Stimulated activated naive CD8-positive, alpha-beta T cell treated with anti-CD3 and anti-CD28 coated beads, Interleukin-15, amount 100 ng/mL, for 72 hours (primary cell): ENCODE results near the gene RYK.
"Not testable (repeated sequence)": the region's sequence is repeated elsewhere in the genome, so short reads cannot be mapped to it uniquely, and the experiment has no call there.

Experiments used
- ATAC-seq: fragments of 150-1000 bp; cut with Tn5 transposase; 2 replicates; pipeline ENCODE4 v1.10.0; 2021; ENCODE audit warnings: mild to moderate bottlenecking, moderate library complexity
- DNase-seq, 2 donors: peaks; one replicate each; pipeline ENCODE4 v3.0.0; 2021 to 2022
- H3K27ac Mint-ChIP-seq, 2 donors: one replicate each; pipeline ENCODE4 v1.8.0; 2022; ENCODE audit warnings: mild to moderate bottlenecking in 2 of 2, mixed read lengths in 2 of 2, moderate library complexity in 2 of 2
- H3K27me3 Mint-ChIP-seq: one replicate; pipeline ENCODE4 v1.8.0; 2022; ENCODE audit warnings: mixed read lengths
- H3K4me1 Mint-ChIP-seq: one replicate; pipeline ENCODE4 v1.8.0; 2022; ENCODE audit warnings: mild to moderate bottlenecking, mixed read lengths
- H3K4me3 Mint-ChIP-seq, 2 donors: one replicate each; pipeline ENCODE4 v1.8.0; 2022; ENCODE audit warnings: mild to moderate bottlenecking in 2 of 2, mixed read lengths in 2 of 2, moderate library complexity in 1 of 2
- H3K9me3 Mint-ChIP-seq, 2 donors: one replicate each; pipeline ENCODE4 v1.8.0; 2022; ENCODE audit warnings: mixed read lengths in 2 of 2

RYK gene

DNA sequence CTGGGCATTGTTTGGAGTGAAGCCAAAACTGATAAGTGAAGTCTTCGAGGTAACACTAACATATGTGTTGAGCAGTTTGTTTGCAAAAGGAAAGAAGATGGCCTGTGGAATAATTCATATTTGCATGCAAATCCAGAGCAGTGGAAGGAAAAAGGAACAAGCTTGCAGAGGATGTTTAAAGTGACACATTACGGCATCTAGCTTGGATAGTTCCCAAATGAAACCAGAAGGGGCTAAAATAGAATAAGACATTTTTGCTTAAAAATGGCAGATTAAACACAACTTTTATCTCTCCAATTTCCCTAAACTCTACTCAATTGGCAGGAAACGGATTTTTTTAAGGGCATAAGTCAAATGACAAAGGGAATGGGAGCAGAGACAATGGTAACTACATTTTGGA is 25.4 kb upstream of the RYK start:
- Mint-ChIP-seq H3K4me3 (no peak overlapping the region), H3K27ac (no peak overlapping the region), H3K9me3 (no peaks in the 10 kb centered on the region), H3K4me1 (no peaks in the 10 kb centered on the region), H3K27me3 (peaks cover 78% of the 10 kb centered on the region)
- no peak for ATAC-seq
- no peak for DNase-seq

DNA sequence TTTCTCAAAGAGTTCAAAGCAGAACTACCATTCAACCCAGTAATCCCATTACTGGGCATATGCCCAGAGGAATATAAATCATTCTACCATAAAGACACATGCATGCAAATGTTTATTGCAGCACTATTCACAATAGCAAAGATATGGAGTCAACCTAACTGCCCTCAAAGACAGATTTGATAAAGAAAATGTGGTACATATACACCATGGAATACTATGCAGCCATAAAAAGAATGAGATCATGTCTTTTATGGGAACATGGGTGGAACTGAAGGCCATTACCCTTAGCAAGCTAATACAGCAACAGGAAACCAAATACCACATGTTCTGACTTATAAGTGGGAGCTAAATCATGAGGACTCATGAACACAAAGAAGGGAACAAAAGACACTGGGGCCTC is 24.5 kb upstream of the RYK start:
- not testable (repeated sequence) for ATAC-seq, H3K4me3 Mint-ChIP-seq

DNA sequence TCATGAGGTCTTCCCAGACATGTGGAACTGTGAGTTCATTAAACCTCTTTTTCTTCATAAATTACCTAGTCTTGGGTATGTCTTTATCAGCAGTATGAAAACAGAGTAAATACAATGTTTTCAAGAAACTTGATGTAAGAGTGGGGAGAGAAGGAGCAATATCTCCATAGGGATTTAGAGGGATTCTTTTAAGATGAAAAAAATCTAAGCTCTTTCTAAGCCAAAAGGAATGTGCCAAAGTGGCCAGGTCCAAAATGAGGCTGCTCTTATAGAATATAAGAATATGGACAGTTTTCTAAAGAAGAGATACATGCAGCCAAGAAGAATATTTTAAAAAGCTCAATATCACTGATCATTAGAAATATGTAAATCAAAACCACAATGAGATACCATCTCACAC is 23.9 kb upstream of the RYK start:
- H3K27me3 Mint-ChIP-seq = peaks cover 75% of the 10 kb centered on the region
- H3K27ac Mint-ChIP-seq = no peak overlapping the region
- ATAC-seq (no peak), DNase-seq (no peak)
- H3K9me3 Mint-ChIP-seq = no peaks in the 10 kb centered on the region
- no peaks in the 10 kb centered on the region for H3K4me1 Mint-ChIP-seq
- no peak overlapping the region for H3K4me3 Mint-ChIP-seq

More for the DNA sequence above, 24.5 kb upstream of the RYK start:
- not testable (repeated sequence) for H3K4me1 Mint-ChIP-seq, DNase-seq, H3K9me3 Mint-ChIP-seq, H3K27ac Mint-ChIP-seq
- peaks cover 80% of the 10 kb centered on the region for H3K27me3 Mint-ChIP-seq

DNA sequence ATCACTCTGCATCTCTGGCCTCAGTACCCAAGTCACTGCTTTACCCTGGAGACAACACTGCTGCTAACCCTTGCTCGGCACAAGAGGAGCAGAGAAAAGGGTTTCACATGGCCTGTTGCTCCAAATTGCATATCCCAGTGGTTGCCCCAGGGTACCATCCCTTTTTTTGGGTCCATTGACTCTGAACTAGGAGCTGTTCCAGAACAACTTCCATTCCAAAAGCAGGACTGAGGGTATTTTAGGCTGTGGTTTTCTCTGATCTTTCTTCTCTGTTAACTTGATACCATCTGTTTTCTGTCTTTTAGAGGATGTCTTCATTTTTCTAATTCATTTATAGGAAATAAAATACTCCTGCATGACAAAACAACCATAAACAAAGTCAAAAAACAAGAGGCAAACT is 17.3 kb upstream of the RYK start:
- Mint-ChIP-seq H3K4me3 (no peak overlapping the region), H3K27me3 (peaks cover 69% of the 10 kb centered on the region), H3K27ac (no peak overlapping the region), H3K4me1 (peaks cover 16% of the 10 kb centered on the region), H3K9me3 (no peaks in the 10 kb centered on the region)
- DNase-seq (no peak), ATAC-seq (no peak)

DNA sequence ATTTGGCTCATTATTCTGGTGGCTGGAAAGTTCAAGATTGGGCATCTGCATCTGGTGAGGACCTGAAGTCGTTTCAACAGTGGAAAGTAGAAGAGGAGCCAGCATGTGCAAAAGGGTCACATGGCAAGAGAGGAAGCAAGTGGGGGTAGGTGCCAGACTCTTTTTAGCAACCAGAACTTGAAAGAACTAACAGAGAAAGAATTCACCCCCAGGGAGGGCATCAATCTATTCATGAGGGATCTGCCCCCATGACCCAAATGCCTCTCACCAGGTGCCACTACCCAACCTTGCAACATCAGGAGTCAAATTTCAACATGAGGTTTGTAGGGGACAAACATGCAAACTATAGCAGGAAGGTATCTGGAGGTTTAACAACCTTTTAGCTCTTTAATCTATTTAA is 10.3 kb upstream of the RYK start:
- Mint-ChIP-seq H3K4me1 (peaks cover 37% of the 10 kb centered on the region), H3K27ac (no peak overlapping the region), H3K27me3 (peaks cover 68% of the 10 kb centered on the region), H3K9me3 (no peaks in the 10 kb centered on the region), H3K4me3 (no peak overlapping the region)
- DNase-seq (no peak), ATAC-seq (no peak)

DNA sequence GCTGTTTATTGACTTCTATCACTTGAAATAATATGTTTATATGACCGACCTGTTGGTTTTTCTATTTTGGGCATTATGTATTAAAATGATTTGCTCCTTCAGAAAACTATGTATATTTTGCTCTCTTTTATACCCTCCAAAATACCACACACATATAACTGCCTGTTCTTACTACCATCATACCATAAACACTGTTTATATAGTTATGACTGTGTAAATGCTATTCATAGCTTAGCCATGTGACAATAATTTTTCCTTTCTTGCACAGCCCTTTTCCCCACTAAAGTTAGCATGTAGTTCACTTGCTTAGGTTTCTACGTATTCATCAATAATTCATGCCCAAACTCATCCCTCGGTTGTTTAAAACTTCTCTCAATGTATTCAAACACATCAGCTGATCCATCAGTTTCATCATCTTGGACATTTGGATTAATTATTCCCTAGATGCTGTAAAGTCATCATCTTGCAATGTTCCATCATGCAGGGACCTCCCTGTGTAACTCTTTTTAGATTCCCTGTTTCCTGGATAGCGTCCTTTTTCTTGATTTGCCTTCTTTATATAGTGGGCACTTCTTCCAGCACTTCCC is 8.2 kb upstream of the RYK start:
- Mint-ChIP-seq H3K4me3 (no peak overlapping the region), H3K27ac (no peak overlapping the region), H3K4me1 (peaks cover 33% of the 10 kb centered on the region), H3K27me3 (peaks cover 62% of the 10 kb centered on the region), H3K9me3 (no peaks in the 10 kb centered on the region)
- no peak for ATAC-seq
- DNase-seq = no peak

DNA sequence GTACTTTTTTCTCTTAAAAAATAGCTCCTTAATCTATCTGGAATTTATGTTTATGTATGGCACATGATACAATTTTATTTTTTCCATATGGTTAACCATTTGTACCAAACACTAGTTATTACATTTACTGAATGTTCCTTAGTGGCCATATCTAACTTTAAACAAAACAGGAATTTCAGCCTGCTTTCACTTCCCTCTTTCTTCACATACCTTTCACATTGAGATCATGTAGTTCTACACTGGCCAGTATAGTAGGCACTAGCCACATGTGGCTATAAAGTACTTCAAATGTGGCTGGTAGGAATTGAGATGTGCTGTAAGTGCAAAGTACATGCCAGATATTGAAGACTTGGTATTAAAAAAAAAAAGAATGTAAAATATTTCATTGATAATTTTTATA is 4.7 kb upstream of the RYK start:
- H3K27me3 Mint-ChIP-seq = peaks cover 38% of the 10 kb centered on the region

DNA sequence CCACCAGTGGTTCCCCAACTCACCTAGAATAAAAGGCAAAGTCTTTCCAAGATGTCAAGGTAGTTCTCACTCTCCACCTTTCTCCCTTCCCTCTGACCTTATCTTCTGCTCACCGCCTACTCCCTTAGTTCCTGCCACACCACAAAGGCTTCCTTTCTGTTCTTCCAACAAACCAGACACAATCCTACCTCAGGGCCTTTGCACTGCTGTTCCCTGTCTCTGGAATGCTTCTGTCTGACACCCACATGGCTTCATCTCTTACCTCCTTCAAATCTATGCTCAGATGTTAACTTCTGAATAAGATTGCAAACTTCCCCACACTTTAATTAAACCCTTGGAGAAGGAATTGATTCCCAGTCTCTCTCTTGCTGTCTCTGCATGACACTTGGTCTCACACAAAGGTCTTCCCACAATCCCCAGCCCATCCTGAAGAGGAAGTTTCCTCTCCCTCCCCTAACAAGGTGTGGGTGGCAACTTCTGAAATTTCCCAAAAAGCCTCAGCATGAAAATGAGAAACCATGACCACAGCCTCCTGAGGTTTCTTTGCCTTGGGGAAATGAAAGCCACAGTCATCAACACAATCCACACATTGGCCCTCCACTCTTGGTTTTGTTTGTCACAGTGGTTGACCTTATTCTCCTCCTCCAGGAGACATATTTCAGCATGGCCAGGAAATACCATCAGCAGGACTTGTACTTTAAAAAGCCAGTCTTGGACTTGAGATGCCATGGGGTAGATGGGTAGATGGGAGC is 3.0 kb upstream of the RYK start:
- H3K27me3 Mint-ChIP-seq = peaks cover 25% of the 10 kb centered on the region
- ATAC-seq (no peak), DNase-seq (peak in 1 of 2 donors; percentile 21)
- peaks cover 51% of the 10 kb centered on the region for H3K4me1 Mint-ChIP-seq
- H3K4me3 Mint-ChIP-seq = peak overlapping the region; percentile 6 to 19
- no peaks in the 10 kb centered on the region for H3K9me3 Mint-ChIP-seq
- H3K27ac Mint-ChIP-seq = peak overlapping the region in 1 of 2 donors; percentile 49

More for the DNA sequence above, 4.7 kb upstream of the RYK start:
- DNase-seq = no peak
- Mint-ChIP-seq H3K9me3 (no peaks in the 10 kb centered on the region), H3K4me3 (no peak overlapping the region), H3K27ac (no peak overlapping the region), H3K4me1 (peaks cover 40% of the 10 kb centered on the region)
- no peak for ATAC-seq

DNA sequence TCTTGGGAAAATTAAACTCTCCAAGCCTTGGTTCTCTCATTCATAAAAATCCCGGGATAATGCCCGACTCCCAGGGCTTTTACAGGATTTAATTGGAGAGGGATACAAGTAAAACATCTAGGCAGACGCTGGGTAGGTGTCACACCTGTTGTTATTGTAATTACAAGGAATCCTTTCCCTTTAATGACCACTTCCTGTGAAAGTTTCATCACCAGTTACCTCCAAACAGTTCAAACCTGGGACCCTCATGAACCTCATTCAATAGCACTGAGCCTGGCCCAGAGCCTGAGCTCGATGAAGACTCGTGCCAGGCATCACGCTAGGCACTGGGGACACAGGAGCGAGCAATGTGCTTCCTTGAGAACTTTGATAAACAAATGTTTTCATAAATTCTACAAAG is 2.1 kb upstream of the RYK start:
- Mint-ChIP-seq H3K27me3 (peaks cover 21% of the 10 kb centered on the region), H3K9me3 (no peaks in the 10 kb centered on the region), H3K4me1 (peaks cover 59% of the 10 kb centered on the region), H3K27ac (no peak overlapping the region), H3K4me3 (peak overlapping the region in 1 of 2 donors; percentile 47)
- ATAC-seq (no peak), DNase-seq (peak in 1 of 2 donors; percentile 9)

DNA sequence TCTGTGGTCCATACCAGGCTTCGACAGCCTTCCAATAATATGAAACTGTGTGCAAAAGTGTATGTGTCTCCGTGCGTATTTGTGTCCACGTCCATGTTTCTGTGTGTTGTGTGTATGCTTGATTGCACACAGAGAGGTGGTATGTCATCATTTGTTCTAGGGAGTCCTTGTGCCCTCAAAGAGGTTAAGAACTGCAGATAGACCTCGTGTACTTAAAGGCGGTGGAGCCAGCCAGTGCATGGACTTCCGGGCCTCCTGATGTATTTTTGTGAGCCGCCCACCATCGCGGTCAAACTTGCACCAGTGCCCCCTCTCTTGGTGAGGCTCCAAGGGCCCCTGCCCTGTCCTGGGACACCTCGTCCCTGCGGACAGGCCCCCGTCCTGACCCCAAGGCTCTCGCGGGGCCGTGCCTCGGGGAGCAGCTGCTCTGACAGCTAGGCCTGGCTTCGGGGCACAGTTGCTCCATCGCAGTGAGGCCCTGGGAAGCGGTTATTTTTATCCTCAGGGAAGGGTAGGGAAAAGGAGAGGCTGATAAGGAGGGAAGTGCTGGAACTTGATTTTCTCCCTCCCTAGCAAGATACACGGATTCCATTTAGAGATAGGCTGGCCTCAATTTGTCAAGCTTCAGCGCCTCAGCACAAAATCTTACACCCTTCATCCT is 1.2 kb upstream of the RYK start:
- peaks cover 0 to 2% of the 10 kb centered on the region in 2 donors for H3K9me3 Mint-ChIP-seq
- peak overlapping the region; percentile 54 to 73 for H3K4me3 Mint-ChIP-seq
- H3K27ac Mint-ChIP-seq = peak overlapping the region in 1 of 2 donors; percentile 89
- no peak for ATAC-seq
- DNase-seq = no peak
- peaks cover 65% of the 10 kb centered on the region for H3K4me1 Mint-ChIP-seq
- H3K27me3 Mint-ChIP-seq = peaks cover 21% of the 10 kb centered on the region

DNA sequence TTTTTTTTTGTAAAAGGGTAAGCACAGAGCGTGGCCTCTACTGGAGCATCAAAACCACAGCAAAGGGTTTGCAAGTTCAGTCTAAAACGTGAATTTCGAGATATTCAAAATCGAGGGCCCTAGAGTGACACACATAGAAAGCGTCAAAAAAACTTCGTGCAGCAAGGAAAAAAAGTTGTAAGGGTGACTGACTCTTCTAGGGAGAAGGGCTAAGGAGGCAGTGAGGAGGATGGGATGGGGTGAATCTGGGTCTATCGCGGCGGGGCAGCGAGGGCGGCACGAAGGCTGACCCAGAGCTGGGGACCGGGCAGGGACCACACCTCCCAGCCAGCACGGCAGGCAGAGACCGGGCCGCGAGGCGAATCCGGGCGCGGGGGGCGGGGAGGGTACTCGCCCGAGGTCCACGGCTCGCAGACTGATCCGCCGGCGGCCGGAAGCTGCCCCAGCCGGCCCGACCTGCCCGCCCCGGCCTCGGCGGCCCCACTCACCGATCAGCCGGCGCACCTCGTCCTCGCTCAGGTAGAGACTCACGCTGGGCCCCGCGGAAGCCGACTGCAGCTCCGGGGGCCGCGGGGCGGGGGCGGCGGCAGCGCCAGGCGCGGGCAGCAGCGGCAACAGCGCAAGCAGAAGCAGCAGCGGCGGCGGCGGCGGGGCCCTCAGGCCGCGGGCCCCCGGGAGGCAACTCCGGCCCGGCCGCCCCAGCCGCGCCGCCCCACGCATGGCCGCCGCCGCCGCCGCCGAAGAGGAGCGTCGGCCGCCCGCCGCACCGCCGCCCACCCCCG is 533 bp downstream of the RYK start:
- H3K4me1 Mint-ChIP-seq = peaks cover 76% of the 10 kb centered on the region
- DNase-seq (peak; percentile 48 to 59), ATAC-seq (peak; percentile 64)
- H3K4me3 Mint-ChIP-seq = peak overlapping the region; percentile 83 to 87
- peaks cover 7% of the 10 kb centered on the region for H3K27me3 Mint-ChIP-seq
- H3K9me3 Mint-ChIP-seq = peaks cover 0 to 5% of the 10 kb centered on the region in 2 donors
- H3K27ac Mint-ChIP-seq = peak overlapping the region; percentile 82

DNA sequence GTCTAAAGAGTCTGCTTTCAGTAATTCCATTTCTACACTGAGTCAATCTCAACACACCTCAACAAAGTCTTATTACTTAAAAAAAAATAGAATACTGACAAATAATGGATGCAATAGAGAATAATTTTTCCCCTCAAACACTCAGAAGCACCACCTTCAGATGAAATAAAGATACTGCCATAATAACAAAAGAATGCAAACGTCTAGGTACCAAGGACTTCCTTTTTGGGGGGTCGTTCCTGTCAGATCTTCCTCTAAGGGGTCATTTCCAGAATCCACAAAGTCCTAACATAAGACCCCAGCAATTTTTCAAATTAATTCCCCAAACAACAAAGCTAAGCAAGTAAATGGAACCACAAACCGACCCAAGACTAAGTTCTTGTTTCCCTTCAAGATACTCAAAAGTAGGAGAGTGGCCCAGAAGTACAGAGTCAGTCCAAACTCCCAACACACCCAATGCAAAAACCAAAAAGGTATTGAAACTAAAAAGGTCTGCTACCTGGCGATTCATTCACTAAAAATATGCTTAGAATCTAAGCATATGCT is 1.3 kb downstream of the RYK start:
- Mint-ChIP-seq H3K27me3 (peaks cover 3% of the 10 kb centered on the region), H3K4me1 (peaks cover 80% of the 10 kb centered on the region), H3K9me3 (peaks cover 0 to 5% of the 10 kb centered on the region in 2 donors), H3K27ac (peak overlapping the region in 1 of 2 donors; percentile 58), H3K4me3 (peak overlapping the region; percentile 83 to 87)
- no peak for ATAC-seq
- no peak for DNase-seq

DNA sequence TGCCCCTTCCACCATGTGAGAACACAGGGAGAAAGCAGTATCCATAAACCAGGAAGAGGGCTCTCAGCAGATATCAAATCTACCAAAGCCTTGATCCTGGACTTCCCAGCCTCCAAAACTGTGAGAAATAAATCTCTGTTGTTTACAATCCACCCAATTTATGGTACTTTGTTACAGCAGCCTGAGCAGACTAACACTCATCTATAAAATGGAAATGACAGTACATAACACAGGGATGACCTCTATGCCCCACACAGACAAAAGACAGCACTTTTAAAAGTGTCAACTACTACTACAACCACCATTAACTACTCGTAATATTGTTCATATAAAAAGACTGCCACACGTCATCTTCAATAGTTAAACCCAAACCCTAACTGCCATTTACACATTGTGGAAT is 5.7 kb downstream of the RYK start:
- ATAC-seq (no peak), DNase-seq (no peak)
- Mint-ChIP-seq H3K9me3 (peaks cover 0 to 5% of the 10 kb centered on the region in 2 donors), H3K27me3 (no peaks in the 10 kb centered on the region), H3K4me1 (peaks cover 76% of the 10 kb centered on the region), H3K27ac (no peak overlapping the region), H3K4me3 (no peak overlapping the region)

DNA sequence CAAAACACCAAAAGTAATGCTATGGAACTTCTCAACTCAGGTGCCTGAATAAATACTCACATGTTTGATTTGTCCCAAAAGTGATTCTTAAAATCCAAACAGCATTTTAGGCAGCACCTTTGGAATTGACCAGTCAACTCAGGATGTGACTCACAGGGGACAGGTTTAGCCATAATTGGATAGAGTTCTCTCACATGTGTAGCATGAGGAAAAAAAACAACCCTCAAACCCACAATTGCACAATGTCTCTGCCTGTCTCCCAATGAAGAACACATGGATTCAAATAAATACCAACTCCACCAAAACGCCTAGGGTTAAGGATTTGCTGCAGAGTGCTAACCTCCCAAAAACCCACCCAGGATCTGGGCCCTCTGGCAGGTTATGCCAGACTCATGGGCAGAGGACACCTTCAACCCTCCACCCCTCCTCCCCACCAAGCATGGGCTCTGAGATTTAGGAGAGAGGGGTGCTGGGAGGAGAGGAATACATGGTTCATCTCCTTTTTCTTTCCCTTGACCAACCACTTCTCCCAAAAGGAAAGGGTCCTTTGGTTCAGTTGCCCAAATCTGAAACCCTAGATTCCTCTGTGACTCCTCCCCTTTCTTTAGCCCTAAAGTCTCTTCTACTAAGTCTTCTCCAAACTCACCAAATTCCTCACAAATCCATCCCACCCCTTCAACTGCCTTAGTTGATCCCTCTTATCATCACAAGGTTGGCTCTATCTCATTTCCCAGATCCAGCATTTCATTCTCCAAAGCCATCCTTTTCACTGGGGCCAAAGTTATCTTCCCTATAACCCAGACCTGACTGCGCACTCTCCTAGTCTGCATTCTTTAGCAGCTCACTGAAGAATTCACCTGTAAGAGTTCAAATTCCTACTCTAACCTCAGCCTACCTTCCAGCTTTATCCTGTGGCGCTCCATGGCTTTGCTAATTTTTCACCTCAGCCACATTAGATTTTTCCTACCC is 7.7 kb downstream of the RYK start:
- H3K9me3 Mint-ChIP-seq = peaks cover 0 to 5% of the 10 kb centered on the region in 2 donors
- peak overlapping the region; percentile 3 to 7 for H3K4me3 Mint-ChIP-seq
- no peaks in the 10 kb centered on the region for H3K27me3 Mint-ChIP-seq
- no peak overlapping the region for H3K27ac Mint-ChIP-seq
- DNase-seq (no peak), ATAC-seq (peak; percentile 59)
- H3K4me1 Mint-ChIP-seq = peaks cover 78% of the 10 kb centered on the region
